ENCODE data around the gene ATP11A. TPM values are rescaled to one million over a fixed set of nuclear protein-coding genes. Genes with fewer than 3 reads are reported as not detected.

Gene ATP11A
- total and polyA plus RNA-seq, 5 donors from 2014 or later = 3.8 to 75.7 (median 5.0) TPM

GRCh38 chr13:112755331-112755730 lies 65.5 kb downstream of the ATP11A start:
- Mint-ChIP-seq H3K36me3 (peaks cover 8% of the 10 kb centered on the region), H3K27ac (no peak overlapping the region), H3K4me1 (peaks cover 11 to 39% (median 28%) of the 10 kb centered on the region in 4 donors), H3K9me3 (no peaks in the 10 kb centered on the region), H3K4me3 (no peak overlapping the region), H3K27me3 (no peaks in the 10 kb centered on the region)
- Histone ChIP-seq H3K27ac (ENCODE audit: insufficient read depth, low read length, poor library complexity, severe bottlenecking) (no peak overlapping the region), H3K27me3 (ENCODE audit: control insufficient read depth, insufficient read depth, low read length) (no peaks in the 10 kb centered on the region), H3K36me3 (ENCODE audit: control insufficient read depth, insufficient read depth, low read length) (no peaks in the 10 kb centered on the region), H3K4me1 (ENCODE audit: control insufficient read depth, insufficient read depth, low read length, poor library complexity, severe bottlenecking) (peaks cover 14% of the 10 kb centered on the region), H3K4me3 (ENCODE audit: low read depth, low read length) (no peak overlapping the region), H3K9me3 (ENCODE audit: control insufficient read depth in 2 of 2, low read length in 2 of 2) (no peaks in the 10 kb centered on the region)
- no peak for DNase-seq
- no peak for ATAC-seq (ENCODE audit: low read depth in 2 of 2)

GRCh38 chr13:112756081-112756480 lies 66.2 kb downstream of the ATP11A start:
- Mint-ChIP-seq H3K27me3 (no peaks in the 10 kb centered on the region), H3K9me3 (no peaks in the 10 kb centered on the region), H3K4me3 (no peak overlapping the region), H3K27ac (no peak overlapping the region), H3K4me1 (peaks cover 11 to 39% (median 25%) of the 10 kb centered on the region in 4 donors), H3K36me3 (peaks cover 4% of the 10 kb centered on the region)
- ATAC-seq (ENCODE audit: low read depth in 2 of 2) = no peak
- H3K4me3 ChIP-seq (ENCODE audit: low read depth, low read length) = no peak overlapping the region
- H3K4me1 ChIP-seq (ENCODE audit: control insufficient read depth, insufficient read depth, low read length, poor library complexity, severe bottlenecking) = peaks cover 14% of the 10 kb centered on the region
- no peaks in the 10 kb centered on the region for H3K36me3 ChIP-seq (ENCODE audit: control insufficient read depth, insufficient read depth, low read length)
- no peak for DNase-seq
- H3K27me3 ChIP-seq (ENCODE audit: control insufficient read depth, insufficient read depth, low read length) = no peaks in the 10 kb centered on the region
- no peaks in the 10 kb centered on the region for H3K9me3 ChIP-seq (ENCODE audit: control insufficient read depth in 2 of 2, low read length in 2 of 2)
- no peak overlapping the region for H3K27ac ChIP-seq (ENCODE audit: insufficient read depth, low read length, poor library complexity, severe bottlenecking)

GRCh38 chr13:112756511-112756966 lies 66.7 kb downstream of the ATP11A start:
- Mint-ChIP-seq H3K9me3 (no peaks in the 10 kb centered on the region), H3K4me3 (no peak overlapping the region), H3K4me1 (peaks cover 11 to 38% (median 25%) of the 10 kb centered on the region in 4 donors), H3K36me3 (peaks cover 4% of the 10 kb centered on the region), H3K27ac (no peak overlapping the region), H3K27me3 (no peaks in the 10 kb centered on the region)
- no peak overlapping the region for H3K4me3 ChIP-seq (ENCODE audit: low read depth, low read length)
- no peaks in the 10 kb centered on the region for H3K27me3 ChIP-seq (ENCODE audit: control insufficient read depth, insufficient read depth, low read length)
- H3K36me3 ChIP-seq (ENCODE audit: control insufficient read depth, insufficient read depth, low read length) = no peaks in the 10 kb centered on the region
- H3K9me3 ChIP-seq (ENCODE audit: control insufficient read depth in 2 of 2, low read length in 2 of 2) = no peaks in the 10 kb centered on the region
- no peak overlapping the region for H3K27ac ChIP-seq (ENCODE audit: insufficient read depth, low read length, poor library complexity, severe bottlenecking)
- no peak for DNase-seq
- no peak for ATAC-seq (ENCODE audit: low read depth in 2 of 2)
- peaks cover 14% of the 10 kb centered on the region for H3K4me1 ChIP-seq (ENCODE audit: control insufficient read depth, insufficient read depth, low read length, poor library complexity, severe bottlenecking)

- no peak for DNase-seq
- H3K27me3 ChIP-seq (ENCODE audit: control insufficient read depth, insufficient read depth, low read length) = no peaks in the 10 kb centered on the region
- no peak overlapping the region for H3K27ac ChIP-seq (ENCODE audit: insufficient read depth, low read length, poor library complexity, severe bottlenecking)
- Mint-ChIP-seq H3K9me3 (no peaks in the 10 kb centered on the region), H3K4me3 (no peak overlapping the region), H3K27ac (no peak overlapping the region), H3K4me1 (peaks cover 11 to 32% (median 21%) of the 10 kb centered on the region in 4 donors), H3K27me3 (no peaks in the 10 kb centered on the region), H3K36me3 (peaks cover 4% of the 10 kb centered on the region)
- H3K4me1 ChIP-seq (ENCODE audit: control insufficient read depth, insufficient read depth, low read length, poor library complexity, severe bottlenecking) = peaks cover 14% of the 10 kb centered on the region
- H3K9me3 ChIP-seq (ENCODE audit: control insufficient read depth in 2 of 2, low read length in 2 of 2) = no peaks in the 10 kb centered on the region
- ATAC-seq (ENCODE audit: low read depth in 2 of 2) = no peak
- peaks cover 2% of the 10 kb centered on the region for H3K36me3 ChIP-seq (ENCODE audit: control insufficient read depth, insufficient read depth, low read length)
- no peak overlapping the region for H3K4me3 ChIP-seq (ENCODE audit: low read depth, low read length)
Observed at GRCh38 chr13:112756967-112757758, 67.3 kb downstream of the ATP11A start.

- Histone ChIP-seq H3K4me3 (ENCODE audit: low read depth, low read length) (no peak overlapping the region), H3K27me3 (ENCODE audit: control insufficient read depth, insufficient read depth, low read length) (no peaks in the 10 kb centered on the region), H3K9me3 (ENCODE audit: control insufficient read depth in 2 of 2, low read length in 2 of 2) (no peaks in the 10 kb centered on the region), H3K36me3 (ENCODE audit: control insufficient read depth, insufficient read depth, low read length) (peaks cover 2% of the 10 kb centered on the region), H3K27ac (ENCODE audit: insufficient read depth, low read length, poor library complexity, severe bottlenecking) (no peak overlapping the region), H3K4me1 (ENCODE audit: control insufficient read depth, insufficient read depth, low read length, poor library complexity, severe bottlenecking) (peaks cover 11% of the 10 kb centered on the region)
- no peak for DNase-seq
- no peak for ATAC-seq (ENCODE audit: low read depth in 2 of 2)
- Mint-ChIP-seq H3K27me3 (no peaks in the 10 kb centered on the region), H3K9me3 (no peaks in the 10 kb centered on the region), H3K4me3 (no peak overlapping the region), H3K4me1 (peaks cover 10 to 31% (median 20%) of the 10 kb centered on the region in 4 donors), H3K36me3 (peaks cover 4% of the 10 kb centered on the region), H3K27ac (no peak overlapping the region)
Observed at GRCh38 chr13:112757759-112758086, 67.9 kb downstream of the ATP11A start.

- H3K27ac ChIP-seq (ENCODE audit: insufficient read depth, low read length, poor library complexity, severe bottlenecking) = no peak overlapping the region
- no peak overlapping the region for H3K4me3 Mint-ChIP-seq
- H3K36me3 ChIP-seq (ENCODE audit: control insufficient read depth, insufficient read depth, low read length) = peaks cover 2% of the 10 kb centered on the region
- no peaks in the 10 kb centered on the region for H3K27me3 ChIP-seq (ENCODE audit: control insufficient read depth, insufficient read depth, low read length)
- H3K27me3 Mint-ChIP-seq = no peaks in the 10 kb centered on the region
- H3K4me3 ChIP-seq (ENCODE audit: low read depth, low read length) = no peak overlapping the region
- DNase-seq (no peak), ATAC-seq (ENCODE audit: low read depth in 2 of 2) (no peak)
- peaks cover 10% of the 10 kb centered on the region for H3K36me3 Mint-ChIP-seq
- peaks cover 0 to 28% (median 13%) of the 10 kb centered on the region in 4 donors for H3K4me1 Mint-ChIP-seq
- H3K9me3 Mint-ChIP-seq = no peaks in the 10 kb centered on the region
- no peaks in the 10 kb centered on the region for H3K4me1 ChIP-seq (ENCODE audit: control insufficient read depth, insufficient read depth, low read length, poor library complexity, severe bottlenecking)
- H3K9me3 ChIP-seq (ENCODE audit: control insufficient read depth in 2 of 2, low read length in 2 of 2) = no peaks in the 10 kb centered on the region
- H3K27ac Mint-ChIP-seq = no peak overlapping the region
Observed at GRCh38 chr13:112759053-112759452, 69.2 kb downstream of the ATP11A start.

GRCh38 chr13:112759827-112760226 lies 70.0 kb downstream of the ATP11A start:
- Histone ChIP-seq H3K27ac (ENCODE audit: insufficient read depth, low read length, poor library complexity, severe bottlenecking) (no peak overlapping the region), H3K36me3 (ENCODE audit: control insufficient read depth, insufficient read depth, low read length) (peaks cover 2% of the 10 kb centered on the region), H3K9me3 (ENCODE audit: control insufficient read depth in 2 of 2, low read length in 2 of 2) (no peaks in the 10 kb centered on the region), H3K4me1 (ENCODE audit: control insufficient read depth, insufficient read depth, low read length, poor library complexity, severe bottlenecking) (no peaks in the 10 kb centered on the region), H3K27me3 (ENCODE audit: control insufficient read depth, insufficient read depth, low read length) (no peaks in the 10 kb centered on the region), H3K4me3 (ENCODE audit: low read depth, low read length) (no peak overlapping the region)
- Mint-ChIP-seq H3K4me1 (peaks cover 0 to 28% (median 14%) of the 10 kb centered on the region in 4 donors), H3K27ac (no peak overlapping the region), H3K9me3 (no peaks in the 10 kb centered on the region), H3K36me3 (peaks cover 10% of the 10 kb centered on the region), H3K4me3 (no peak overlapping the region), H3K27me3 (no peaks in the 10 kb centered on the region)
- ATAC-seq (ENCODE audit: low read depth in 2 of 2) = no peak
- no peak for DNase-seq

GRCh38 chr13:112760435-112760834 lies 70.6 kb downstream of the ATP11A start:
- Mint-ChIP-seq H3K4me3 (no peak overlapping the region), H3K9me3 (no peaks in the 10 kb centered on the region), H3K27ac (no peak overlapping the region), H3K4me1 (peaks cover 0 to 29% (median 14%) of the 10 kb centered on the region in 4 donors), H3K27me3 (no peaks in the 10 kb centered on the region), H3K36me3 (peaks cover 11% of the 10 kb centered on the region)
- no peak overlapping the region for H3K27ac ChIP-seq (ENCODE audit: insufficient read depth, low read length, poor library complexity, severe bottlenecking)
- no peaks in the 10 kb centered on the region for H3K4me1 ChIP-seq (ENCODE audit: control insufficient read depth, insufficient read depth, low read length, poor library complexity, severe bottlenecking)
- no peak overlapping the region for H3K4me3 ChIP-seq (ENCODE audit: low read depth, low read length)
- H3K27me3 ChIP-seq (ENCODE audit: control insufficient read depth, insufficient read depth, low read length) = no peaks in the 10 kb centered on the region
- DNase-seq = no peak
- no peak for ATAC-seq (ENCODE audit: low read depth in 2 of 2)
- peaks cover 2% of the 10 kb centered on the region for H3K36me3 ChIP-seq (ENCODE audit: control insufficient read depth, insufficient read depth, low read length)
- no peaks in the 10 kb centered on the region for H3K9me3 ChIP-seq (ENCODE audit: control insufficient read depth in 2 of 2, low read length in 2 of 2)

Measured in CD4-positive, CD25-positive, alpha-beta regulatory T cell (primary cell).